AG04450 (cell line): ENCODE results near the gene NTN4. TPM values are rescaled to one million over a fixed set of nuclear protein-coding genes. Genes with fewer than 3 reads are reported as not detected.
A peak's percentile ranks its signal among the peaks of the same experiment; 100 is the strongest.

Experiments used
- CTCF ChIA-PET: fragments of 300-600, 350-600 bp; formaldehyde crosslinking; extraction: SDS; loops from one replicate; lab custom pipeline; 2022; ENCODE audit warnings: antibody characterized with exemption, inconsistent platforms; lab: Charles Lee
- POLR2A ChIA-PET: fragments of 350-600 bp; formaldehyde crosslinking; extraction: SDS; loops from one replicate; lab custom pipeline; 2021; ENCODE audit warnings: antibody characterized with exemption, inconsistent platforms; lab: Yijun Ruan, JAX
- DNase-seq: peaks from one replicate; pipeline ENCODE4 v3.0.0-alpha.2; 2011; ENCODE audit warnings: low read depth, low spot score
- H3K27ac ChIP-seq: one replicate; pipeline ENCODE4 v1.5.1; 2012; ENCODE audit warnings: low read depth, low read length, control low read depth
- H3K27me3 ChIP-seq: one replicate; pipeline ENCODE4 v1.6.0; 2012; ENCODE audit warnings: low read length; ENCODE audit not compliant: control insufficient read depth, insufficient read depth
- H3K4me3 ChIP-seq: 2 replicates; pipeline ENCODE4 v1.5.1; 2011; ENCODE audit warnings: mild to moderate bottlenecking, low read depth, low read length, control low read depth
- H3K9me3 ChIP-seq: 2 replicates; pipeline ENCODE4 v1.5.1; 2012; ENCODE audit warnings: low read length; ENCODE audit not compliant: control insufficient read depth, insufficient read depth
- polyA plus RNA-seq: library from polyadenylated mRNA; depleted of rRNA; stranded (reverse); fragments of >200 nt; gene quantifications from 2 replicates; pipeline ENCODE4 v1.2.3, GENCODE V29; 2011
- TF ChIP-seq, protein P1 (sequence below): IDR thresholded peaks from 2 replicates; pipeline ENCODE4 v1.5.1; 2011; ENCODE audit warnings: low read depth, low read length, control low read depth, inconsistent platforms

The NTN4 gene
- polyA plus RNA-seq, 1 experiment: 132 TPM

DNA sequence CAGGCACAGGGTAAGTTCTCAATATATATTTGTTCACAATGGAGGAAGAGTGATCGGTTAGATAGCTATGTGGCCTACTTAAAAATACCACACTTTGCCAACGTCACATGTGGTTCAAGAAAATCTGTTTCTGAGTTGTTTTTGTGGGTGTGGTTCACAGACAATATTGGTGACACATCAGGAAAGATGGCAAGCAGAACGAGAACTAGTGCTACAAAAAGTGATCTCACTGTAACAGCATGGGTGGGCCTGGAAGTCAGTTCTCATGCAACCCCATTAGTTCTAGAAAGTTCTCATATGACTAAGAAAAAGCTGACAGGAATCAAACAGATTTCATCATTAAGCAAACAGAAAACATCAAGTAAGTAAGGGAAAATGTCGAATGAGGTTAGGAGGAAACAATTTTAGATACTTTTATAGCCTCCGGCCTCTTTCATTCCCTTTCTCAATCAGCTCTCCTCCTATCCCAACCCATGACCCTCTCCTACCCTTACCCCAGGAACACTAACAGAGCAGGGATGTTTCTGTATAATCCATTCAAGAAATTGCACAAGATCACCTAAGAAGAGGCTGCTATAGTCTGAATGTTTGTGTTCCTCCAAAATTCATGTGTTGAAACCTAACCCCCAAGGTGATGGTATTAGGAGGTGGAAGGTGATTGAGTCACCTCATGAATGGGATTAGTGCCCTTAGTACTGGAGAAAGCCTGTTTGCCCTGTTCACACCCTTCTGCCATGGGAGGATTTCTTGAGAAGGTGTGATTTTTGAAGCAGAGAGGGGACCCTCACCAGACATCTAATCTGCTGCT, 15.5 kb upstream of the NTN4 start:
- TF ChIP-seq, protein P1, sequence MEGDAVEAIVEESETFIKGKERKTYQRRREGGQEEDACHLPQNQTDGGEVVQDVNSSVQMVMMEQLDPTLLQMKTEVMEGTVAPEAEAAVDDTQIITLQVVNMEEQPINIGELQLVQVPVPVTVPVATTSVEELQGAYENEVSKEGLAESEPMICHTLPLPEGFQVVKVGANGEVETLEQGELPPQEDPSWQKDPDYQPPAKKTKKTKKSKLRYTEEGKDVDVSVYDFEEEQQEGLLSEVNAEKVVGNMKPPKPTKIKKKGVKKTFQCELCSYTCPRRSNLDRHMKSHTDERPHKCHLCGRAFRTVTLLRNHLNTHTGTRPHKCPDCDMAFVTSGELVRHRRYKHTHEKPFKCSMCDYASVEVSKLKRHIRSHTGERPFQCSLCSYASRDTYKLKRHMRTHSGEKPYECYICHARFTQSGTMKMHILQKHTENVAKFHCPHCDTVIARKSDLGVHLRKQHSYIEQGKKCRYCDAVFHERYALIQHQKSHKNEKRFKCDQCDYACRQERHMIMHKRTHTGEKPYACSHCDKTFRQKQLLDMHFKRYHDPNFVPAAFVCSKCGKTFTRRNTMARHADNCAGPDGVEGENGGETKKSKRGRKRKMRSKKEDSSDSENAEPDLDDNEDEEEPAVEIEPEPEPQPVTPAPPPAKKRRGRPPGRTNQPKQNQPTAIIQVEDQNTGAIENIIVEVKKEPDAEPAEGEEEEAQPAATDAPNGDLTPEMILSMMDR: no peak
- POLR2A ChIA-PET: no interaction called here
- peak; percentile 87 for DNase-seq
- H3K27me3 ChIP-seq: no peaks in the 10 kb centered on the region
- H3K27ac ChIP-seq: peak overlapping the region; percentile 74
- CTCF ChIA-PET: interaction anchor here (1.1 to 1.4 kb wide), 3 partner anchors 10 to 231 kb away, joined by 3 to 5 read pairs (median 4); no protein-coding TSS in a partner anchor
- H3K4me3 ChIP-seq: no peak overlapping the region
- no peaks in the 10 kb centered on the region for H3K9me3 ChIP-seq

DNA sequence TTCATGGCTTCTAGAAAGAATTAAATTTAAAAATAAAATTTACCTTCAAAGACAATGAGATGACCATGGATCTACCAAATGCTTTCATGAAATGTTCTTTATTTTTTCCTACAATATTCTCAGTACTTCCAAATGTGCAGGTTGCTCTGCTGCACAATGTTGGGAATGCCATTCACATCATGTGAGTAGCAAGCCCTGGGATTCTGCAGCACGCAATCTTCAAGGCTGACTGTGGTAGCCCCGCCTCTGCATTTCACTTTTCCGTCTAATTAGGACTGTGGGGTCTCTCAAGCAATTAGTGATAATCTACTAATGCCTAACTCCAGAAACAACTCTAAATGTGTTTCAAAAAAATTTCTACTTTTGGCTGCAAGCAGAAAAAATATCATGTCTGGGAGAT, 13.7 kb upstream of the NTN4 start:
- CTCF ChIA-PET: interaction anchor here (0.6 to 1.2 kb wide), 3 partner anchors 223 to 687 kb away, joined by 3 to 4 read pairs (median 3); no protein-coding TSS in a partner anchor
- POLR2A ChIA-PET: no interaction called here
- no peak overlapping the region for H3K4me3 ChIP-seq
- H3K27ac ChIP-seq: no peak overlapping the region
- H3K27me3 ChIP-seq: no peaks in the 10 kb centered on the region
- no peak for DNase-seq
- TF ChIP-seq, protein P1: no peak
- H3K9me3 ChIP-seq: no peaks in the 10 kb centered on the region

DNA sequence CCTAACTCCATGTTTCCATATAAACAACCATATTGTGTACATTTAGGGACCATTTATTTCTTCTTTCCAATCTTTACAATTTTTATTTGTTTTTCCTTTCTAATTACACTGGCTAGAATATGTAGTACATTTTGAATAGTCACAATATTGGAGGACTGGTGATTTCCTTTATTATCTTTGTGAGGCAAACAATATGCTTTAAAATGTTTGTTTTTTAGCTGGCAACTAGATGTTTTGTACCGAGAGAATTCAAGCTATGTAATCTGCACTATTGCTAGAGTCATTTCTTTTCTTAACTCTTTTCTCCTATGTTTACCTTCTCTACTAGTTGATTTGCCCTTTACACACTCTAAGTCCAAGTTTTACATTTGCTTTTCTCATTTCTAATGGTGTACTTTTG, 13.3 kb upstream of the NTN4 start:
- H3K4me3 ChIP-seq: no peak overlapping the region
- H3K27ac ChIP-seq: no peak overlapping the region
- TF ChIP-seq, protein P1: no peak
- ChIA-PET POLR2A (no interaction called here), CTCF (no interaction called here)
- no peak for DNase-seq
- H3K9me3 ChIP-seq: no peaks in the 10 kb centered on the region
- H3K27me3 ChIP-seq: no peaks in the 10 kb centered on the region

DNA sequence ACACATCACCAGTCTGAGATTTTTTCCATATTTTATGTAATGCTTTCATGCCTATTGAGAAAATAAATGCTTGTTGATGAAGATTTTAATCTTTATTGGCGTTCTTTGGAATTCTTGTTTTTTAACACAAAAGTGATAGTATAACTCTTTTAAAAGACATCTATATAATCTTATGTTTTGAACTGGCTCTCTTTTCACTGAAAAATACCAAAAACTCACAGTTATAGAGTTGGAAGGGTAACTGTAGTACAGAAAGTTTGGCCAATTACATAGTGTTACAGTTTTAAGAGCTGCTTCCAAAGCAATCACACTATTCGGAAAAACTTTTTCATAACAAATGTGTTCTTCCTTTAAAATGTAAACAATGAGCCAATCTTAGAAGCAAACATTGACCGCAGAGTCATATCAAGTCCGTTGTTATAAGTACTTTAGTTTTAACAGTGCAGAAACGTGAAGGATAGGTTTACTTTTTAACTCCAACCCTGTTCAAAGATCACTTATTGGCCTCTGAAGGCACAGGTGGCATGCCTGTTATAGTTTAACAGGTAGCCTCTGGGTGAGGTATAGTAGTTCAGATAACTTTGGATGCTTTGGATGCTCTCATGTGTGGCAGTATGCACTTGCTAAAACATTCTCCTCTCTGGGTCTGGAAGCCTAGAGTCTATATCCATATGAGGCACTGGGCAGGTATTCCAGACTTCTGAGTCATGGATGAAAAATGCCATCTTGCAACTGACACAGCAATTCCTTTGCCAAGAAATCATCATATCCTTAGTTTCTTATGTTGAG, 12.1 kb upstream of the NTN4 start:
- POLR2A ChIA-PET: no interaction called here
- no peak overlapping the region for H3K4me3 ChIP-seq
- peak; percentile 65 for DNase-seq
- TF ChIP-seq, protein P1: no peak
- no peaks in the 10 kb centered on the region for H3K27me3 ChIP-seq
- CTCF ChIA-PET: no interaction called here
- H3K9me3 ChIP-seq: no peaks in the 10 kb centered on the region
- peak overlapping the region; percentile 71 for H3K27ac ChIP-seq

DNA sequence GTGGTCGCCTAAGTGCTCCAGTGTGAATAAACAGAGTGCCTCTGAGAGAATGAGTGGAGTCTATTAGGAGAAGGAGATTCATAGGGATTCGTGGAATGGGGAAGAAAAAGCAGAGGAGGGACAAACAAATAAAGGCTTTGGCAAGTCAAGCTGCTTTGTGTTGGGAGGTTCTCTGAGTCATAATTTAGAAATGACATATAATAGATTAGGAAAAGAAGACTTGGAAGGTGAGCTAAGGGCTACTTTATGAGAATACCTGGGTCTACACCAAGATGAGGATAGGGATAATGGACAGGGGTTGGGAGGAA, 6.4 kb upstream of the NTN4 start:
- Histone ChIP-seq H3K27ac (no peak overlapping the region), H3K27me3 (no peaks in the 10 kb centered on the region), H3K4me3 (no peak overlapping the region), H3K9me3 (no peaks in the 10 kb centered on the region)
- DNase-seq: no peak
- TF ChIP-seq, protein P1: no peak
- ChIA-PET CTCF (no interaction called here), POLR2A (no interaction called here)
